ENCODE data around the gene SCD5.

SCD5 gene

GRCh38 chr4:82710197-82710929 lies 88.2 kb downstream of the SCD5 start:
- Mint-ChIP-seq H3K9me3 (no peaks in the 10 kb centered on the region), H3K27me3 (peaks cover 30% of the 10 kb centered on the region), H3K36me3 (no peaks in the 10 kb centered on the region), H3K4me3 (no peak overlapping the region), H3K4me1 (no peaks in the 10 kb centered on the region), H3K27ac (no peak overlapping the region)
- no peak for DNase-seq
- CTCF ChIA-PET = interaction anchor here (3.3 kb wide), 1 partner anchor 11 kb away, joined by 12 read pairs; no protein-coding TSS in a partner anchor

GRCh38 chr4:82708982-82709381 lies 89.6 kb downstream of the SCD5 start:
- H3K4me3 Mint-ChIP-seq = no peak overlapping the region
- no peaks in the 10 kb centered on the region for H3K9me3 Mint-ChIP-seq
- CTCF ChIA-PET = interaction anchor here (3.3 kb wide), 1 partner anchor 12 kb away, joined by 12 read pairs; no protein-coding TSS in a partner anchor
- H3K36me3 Mint-ChIP-seq = no peaks in the 10 kb centered on the region
- H3K27ac Mint-ChIP-seq = no peak overlapping the region
- no peaks in the 10 kb centered on the region for H3K4me1 Mint-ChIP-seq
- DNase-seq = no peak
- H3K27me3 Mint-ChIP-seq = peaks cover 23% of the 10 kb centered on the region

GRCh38 chr4:82706349-82707000 lies 92.1 kb downstream of the SCD5 start:
- CTCF ChIA-PET = no interaction called here
- no peak for DNase-seq
- H3K27me3 Mint-ChIP-seq = peaks cover 30% of the 10 kb centered on the region

GRCh38 chr4:82705928-82706300 lies 92.7 kb downstream of the SCD5 start:
- Mint-ChIP-seq H3K9me3 (no peaks in the 10 kb centered on the region), H3K4me3 (no peak overlapping the region), H3K27ac (no peak overlapping the region), H3K27me3 (peaks cover 30% of the 10 kb centered on the region), H3K4me1 (no peaks in the 10 kb centered on the region), H3K36me3 (no peaks in the 10 kb centered on the region)
- CTCF ChIA-PET = interaction anchor here (0.7 kb wide), 1 partner anchor 748 kb away, joined by 3 read pairs; no protein-coding TSS in a partner anchor
- DNase-seq = no peak

More at GRCh38 chr4:82706349-82707000, 92.1 kb downstream of the SCD5 start:
- Mint-ChIP-seq H3K9me3 (no peaks in the 10 kb centered on the region), H3K27ac (no peak overlapping the region), H3K4me3 (no peak overlapping the region), H3K36me3 (no peaks in the 10 kb centered on the region), H3K4me1 (no peaks in the 10 kb centered on the region)

- Mint-ChIP-seq H3K9me3 (no peaks in the 10 kb centered on the region), H3K27me3 (peaks cover 27% of the 10 kb centered on the region), H3K4me1 (no peaks in the 10 kb centered on the region), H3K4me3 (no peak overlapping the region), H3K36me3 (no peaks in the 10 kb centered on the region), H3K27ac (no peak overlapping the region)
- CTCF ChIA-PET = interaction anchor here (0.7 kb wide), 1 partner anchor 748 kb away, joined by 3 read pairs; no protein-coding TSS in a partner anchor
- no peak for DNase-seq
Observed at GRCh38 chr4:82705169-82705927, 93.2 kb downstream of the SCD5 start.

- no peak for DNase-seq
- no peaks in the 10 kb centered on the region for H3K36me3 Mint-ChIP-seq
- no peaks in the 10 kb centered on the region for H3K9me3 Mint-ChIP-seq
- no peaks in the 10 kb centered on the region for H3K4me1 Mint-ChIP-seq
- H3K27me3 Mint-ChIP-seq = peaks cover 22% of the 10 kb centered on the region
- no peak overlapping the region for H3K4me3 Mint-ChIP-seq
- CTCF ChIA-PET = interaction anchor here (0.7 to 1.9 kb wide), 3 partner anchors 18 to 35 kb away, joined by 3 to 7 read pairs (median 3); no protein-coding TSS in a partner anchor
- no peak overlapping the region for H3K27ac Mint-ChIP-seq
Observed at GRCh38 chr4:82704156-82704555, 94.4 kb downstream of the SCD5 start.

GRCh38 chr4:82698412-82698811 lies 100.2 kb downstream of the SCD5 start:
- no peak for DNase-seq
- Mint-ChIP-seq H3K4me3 (no peak overlapping the region), H3K27ac (no peak overlapping the region), H3K27me3 (peaks cover 12% of the 10 kb centered on the region), H3K36me3 (no peaks in the 10 kb centered on the region), H3K9me3 (no peaks in the 10 kb centered on the region), H3K4me1 (no peaks in the 10 kb centered on the region)
- CTCF ChIA-PET = no interaction called here

- H3K36me3 Mint-ChIP-seq = no peaks in the 10 kb centered on the region
- CTCF ChIA-PET = no interaction called here
- H3K4me1 Mint-ChIP-seq = no peaks in the 10 kb centered on the region
- DNase-seq = no peak
- H3K27ac Mint-ChIP-seq = no peak overlapping the region
- H3K4me3 Mint-ChIP-seq = no peak overlapping the region
- no peaks in the 10 kb centered on the region for H3K9me3 Mint-ChIP-seq
- H3K27me3 Mint-ChIP-seq = peaks cover 12% of the 10 kb centered on the region
Observed at GRCh38 chr4:82697561-82697960, 101.0 kb downstream of the SCD5 start.

GRCh38 chr4:82696117-82696860 lies 102.3 kb downstream of the SCD5 start:
- Mint-ChIP-seq H3K27ac (no peak overlapping the region), H3K4me3 (no peak overlapping the region), H3K27me3 (peaks cover 7% of the 10 kb centered on the region), H3K36me3 (no peaks in the 10 kb centered on the region), H3K9me3 (no peaks in the 10 kb centered on the region), H3K4me1 (no peaks in the 10 kb centered on the region)
- CTCF ChIA-PET = interaction anchor here (0.7 kb wide), 1 partner anchor 156 kb away, joined by 3 read pairs; no protein-coding TSS in a partner anchor
- no peak for DNase-seq

- no peaks in the 10 kb centered on the region for H3K9me3 Mint-ChIP-seq
- H3K4me3 Mint-ChIP-seq = no peak overlapping the region
- H3K4me1 Mint-ChIP-seq = no peaks in the 10 kb centered on the region
- H3K27ac Mint-ChIP-seq = no peak overlapping the region
- DNase-seq = no peak
- CTCF ChIA-PET = no interaction called here
- H3K27me3 Mint-ChIP-seq = peaks cover 7% of the 10 kb centered on the region
- no peaks in the 10 kb centered on the region for H3K36me3 Mint-ChIP-seq
Observed at GRCh38 chr4:82694892-82695291, 103.7 kb downstream of the SCD5 start.

- H3K9me3 Mint-ChIP-seq = no peaks in the 10 kb centered on the region
- peaks cover 7% of the 10 kb centered on the region for H3K27me3 Mint-ChIP-seq
- CTCF ChIA-PET = no interaction called here
- H3K4me3 Mint-ChIP-seq = no peak overlapping the region
- no peaks in the 10 kb centered on the region for H3K4me1 Mint-ChIP-seq
- no peak overlapping the region for H3K27ac Mint-ChIP-seq
- DNase-seq = no peak
- no peaks in the 10 kb centered on the region for H3K36me3 Mint-ChIP-seq
Observed at GRCh38 chr4:82694046-82694445, 104.5 kb downstream of the SCD5 start.

GRCh38 chr4:82692101-82692780 lies 106.4 kb downstream of the SCD5 start:
- Mint-ChIP-seq H3K4me1 (no peaks in the 10 kb centered on the region), H3K27ac (no peak overlapping the region), H3K27me3 (no peaks in the 10 kb centered on the region), H3K4me3 (no peak overlapping the region), H3K36me3 (no peaks in the 10 kb centered on the region), H3K9me3 (no peaks in the 10 kb centered on the region)
- CTCF ChIA-PET = no interaction called here
- DNase-seq = no peak

GRCh38 chr4:82691431-82691830 lies 107.2 kb downstream of the SCD5 start:
- no peak overlapping the region for H3K4me3 Mint-ChIP-seq
- no peak overlapping the region for H3K27ac Mint-ChIP-seq
- H3K9me3 Mint-ChIP-seq = no peaks in the 10 kb centered on the region
- H3K4me1 Mint-ChIP-seq = no peaks in the 10 kb centered on the region
- H3K36me3 Mint-ChIP-seq = no peaks in the 10 kb centered on the region
- CTCF ChIA-PET = no interaction called here
- no peaks in the 10 kb centered on the region for H3K27me3 Mint-ChIP-seq
- DNase-seq = no peak

Data from activated naive CD4-positive, alpha-beta T cell treated with anti-CD3 and anti-CD28 coated beads, Interleukin-2, amount 10 ng/mL, durations not matched to agents 7 days and 5 days (primary cell).